22Rv1 (cell line): ENCODE results near the gene CTU2.

ENCODE experiments used
- ZFX ChIP-seq: fragments of 450-650 bp; IDR thresholded peaks from 2 replicates; pipeline ENCODE4 v1.6.1; 2017; ENCODE audit warnings: antibody characterized with exemption, borderline replicate concordance
- TF ChIP-seq, protein P1 (sequence below): fragments of 450-650 bp; IDR thresholded peaks from 2 replicates; pipeline ENCODE4 v1.5.1; 2017; ENCODE audit warnings: mild to moderate bottlenecking

GRCh38 chr16:88697116-88697830 is 9.0 kb upstream of the CTU2 start:
- TF ChIP-seq, protein P1, sequence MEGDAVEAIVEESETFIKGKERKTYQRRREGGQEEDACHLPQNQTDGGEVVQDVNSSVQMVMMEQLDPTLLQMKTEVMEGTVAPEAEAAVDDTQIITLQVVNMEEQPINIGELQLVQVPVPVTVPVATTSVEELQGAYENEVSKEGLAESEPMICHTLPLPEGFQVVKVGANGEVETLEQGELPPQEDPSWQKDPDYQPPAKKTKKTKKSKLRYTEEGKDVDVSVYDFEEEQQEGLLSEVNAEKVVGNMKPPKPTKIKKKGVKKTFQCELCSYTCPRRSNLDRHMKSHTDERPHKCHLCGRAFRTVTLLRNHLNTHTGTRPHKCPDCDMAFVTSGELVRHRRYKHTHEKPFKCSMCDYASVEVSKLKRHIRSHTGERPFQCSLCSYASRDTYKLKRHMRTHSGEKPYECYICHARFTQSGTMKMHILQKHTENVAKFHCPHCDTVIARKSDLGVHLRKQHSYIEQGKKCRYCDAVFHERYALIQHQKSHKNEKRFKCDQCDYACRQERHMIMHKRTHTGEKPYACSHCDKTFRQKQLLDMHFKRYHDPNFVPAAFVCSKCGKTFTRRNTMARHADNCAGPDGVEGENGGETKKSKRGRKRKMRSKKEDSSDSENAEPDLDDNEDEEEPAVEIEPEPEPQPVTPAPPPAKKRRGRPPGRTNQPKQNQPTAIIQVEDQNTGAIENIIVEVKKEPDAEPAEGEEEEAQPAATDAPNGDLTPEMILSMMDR = no peak
- TF ChIP-seq ZFX = no peak
